Stomach (tissue), 9 donors: Measurements from ENCODE around the gene LRMDA. TPM values are rescaled to one million over a fixed set of nuclear protein-coding genes. Genes with fewer than 3 reads are reported as not detected.

Experiments
- DNase-seq, 2 donors: peaks; one replicate each; pipeline versions ENCODE4 v3.0.0 to v3.0.0-alpha.2; 2013 to 2019
- H3K27ac ChIP-seq, 5 donors: fragments of 200-600 bp in 4 of 5; sonication (generic) in 4 of 5; one replicate each; pipeline ENCODE4 v1.5.1; 2013 to 2019; ENCODE audit warnings: mild to moderate bottlenecking in 1 of 5, moderate library complexity in 1 of 5
- H3K27me3 ChIP-seq, 3 donors: fragments of 200-600 bp; sonication (generic); one replicate each; pipeline ENCODE4 v1.5.1; 2017 to 2019; ENCODE audit warnings: mixed run types in 1 of 3
- H3K36me3 ChIP-seq, 4 donors: fragments of 200-600 bp; sonication (generic); 1 replicate in 3 of 4; 2 replicates in 1 of 4; pipeline ENCODE4 v1.5.1; 2016 to 2019
- H3K4me1 ChIP-seq, 4 donors: fragments of 200-600 bp; sonication (generic); one replicate each; pipeline ENCODE4 v1.5.1; 2016 to 2019
- H3K4me3 ChIP-seq, 4 donors: fragments of 200-600 bp; sonication (generic) in 3 of 4; one replicate each; pipeline ENCODE4 v1.5.1; 2016 to 2019; ENCODE audit warnings: mild to moderate bottlenecking in 1 of 4
- H3K9me3 ChIP-seq, 4 donors: fragments of 200-600 bp; sonication (generic); one replicate each; pipeline ENCODE4 v1.5.1; 2016 to 2019
- EP300 ChIP-seq: sonication (generic); formaldehyde crosslinking; IDR thresholded peaks from one replicate; pipeline ENCODE4 v1.6.1; 2017; ENCODE audit warnings: antibody characterized with exemption
- POLR2A ChIP-seq, 4 donors: fragments of 450-650 bp; IDR thresholded peaks; one replicate each; pipeline ENCODE4 v1.6.1; 2016; ENCODE audit warnings: antibody characterized with exemption in 4 of 4, control low read depth in 2 of 4, mild to moderate bottlenecking in 1 of 4, moderate library complexity in 1 of 4
- POLR2AphosphoS5 ChIP-seq, 3 donors: sonication (generic); formaldehyde crosslinking; IDR thresholded peaks; one replicate each; pipeline ENCODE4 v1.6.1; 2016; ENCODE audit warnings: antibody characterized with exemption in 3 of 3
- WGBS, 5 donors: extraction: QIAGEN DNeasy Blood & Tissue Kit in 3 of 5; methylation state at CpG; one replicate each; pipeline versions ENCODE4 v1.1.5 to v1.1.7; 2013 to 2018; 5-methylcytosine and 5-hydroxymethylcytosine counted together
- intact Hi-C: fragments of 100-400 bp; cut with DNase I; formaldehyde crosslinking; loops from one replicate; pipeline ENCODE4 v1.15.1; 2023; ENCODE audit warnings: low total_unique reads
- polyA plus RNA-seq, 3 donors: library from polyadenylated mRNA; stranded (reverse); fragments of 200-250 nt; gene quantifications; one replicate each; pipeline ENCODE4 v1.2.3, GENCODE V29; 2013
- total RNA-seq, 5 donors: library from RNA; depleted of rRNA; stranded (reverse); fragments of >200 nt; gene quantifications; one replicate each; pipeline versions ENCODE4 v1.1.0 to v1.2.3, GENCODE V29; 2014 to 2016
- TF ChIP-seq, protein P1 (sequence below), 7 experiments: fragments of 450-650 bp in 4 of 7; fragments of 200-600 bp in 3 of 7; sonication (generic) in 3 of 7; IDR thresholded peaks; one replicate each; pipeline ENCODE4 v1.5.1; 2016 to 2019; ENCODE audit warnings: antibody characterized with exemption in 7 of 7, control low read depth in 2 of 7, mild to moderate bottlenecking in 1 of 7
- donor health status: healthy with polysubstance abuse.
- donor health status: Bipolar disorder and iron deficiency.
- donor health status: healthy.

The LRMDA gene
- total and polyA plus RNA-seq, 8 donors, result 1.3 to 30.2 (median 13.6) TPM; not detected in 1

DNA sequence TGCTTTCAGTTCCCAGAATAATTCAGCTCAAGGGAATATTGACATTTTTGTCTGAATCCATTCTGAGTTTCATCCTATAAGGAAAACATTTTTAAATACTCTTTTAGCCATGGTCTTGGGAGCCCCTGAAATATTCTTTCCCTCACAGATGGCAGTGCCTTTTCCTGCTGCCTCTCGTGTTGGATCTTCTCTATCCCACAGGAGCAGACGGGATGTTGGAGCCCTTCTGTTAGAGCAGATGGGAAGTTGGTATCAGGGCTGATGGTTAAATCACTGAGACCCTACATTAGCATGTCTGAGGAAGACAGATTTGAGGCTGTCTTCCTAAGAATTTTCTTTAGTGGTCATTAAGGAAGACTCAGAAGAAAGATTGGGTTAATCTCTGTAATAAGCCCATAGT, 737.8 kb downstream of the LRMDA start:
- TF ChIP-seq EP300 (no peak), POLR2AphosphoS5 (IDR thresholded peaks at IDR 0.05) (no peak), POLR2A (IDR thresholded peaks at IDR 0.05) (no peak)
- TF ChIP-seq, protein P1, sequence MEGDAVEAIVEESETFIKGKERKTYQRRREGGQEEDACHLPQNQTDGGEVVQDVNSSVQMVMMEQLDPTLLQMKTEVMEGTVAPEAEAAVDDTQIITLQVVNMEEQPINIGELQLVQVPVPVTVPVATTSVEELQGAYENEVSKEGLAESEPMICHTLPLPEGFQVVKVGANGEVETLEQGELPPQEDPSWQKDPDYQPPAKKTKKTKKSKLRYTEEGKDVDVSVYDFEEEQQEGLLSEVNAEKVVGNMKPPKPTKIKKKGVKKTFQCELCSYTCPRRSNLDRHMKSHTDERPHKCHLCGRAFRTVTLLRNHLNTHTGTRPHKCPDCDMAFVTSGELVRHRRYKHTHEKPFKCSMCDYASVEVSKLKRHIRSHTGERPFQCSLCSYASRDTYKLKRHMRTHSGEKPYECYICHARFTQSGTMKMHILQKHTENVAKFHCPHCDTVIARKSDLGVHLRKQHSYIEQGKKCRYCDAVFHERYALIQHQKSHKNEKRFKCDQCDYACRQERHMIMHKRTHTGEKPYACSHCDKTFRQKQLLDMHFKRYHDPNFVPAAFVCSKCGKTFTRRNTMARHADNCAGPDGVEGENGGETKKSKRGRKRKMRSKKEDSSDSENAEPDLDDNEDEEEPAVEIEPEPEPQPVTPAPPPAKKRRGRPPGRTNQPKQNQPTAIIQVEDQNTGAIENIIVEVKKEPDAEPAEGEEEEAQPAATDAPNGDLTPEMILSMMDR (IDR thresholded peaks at IDR 0.05), result no peak
- H3K27ac ChIP-seq, result no peak overlapping the region
- H3K9me3 ChIP-seq, result peaks cover 0 to 9% (median 3%) of the 10 kb centered on the region in 4 donors
- intact Hi-C loops, result no loop called here
- no peaks in the 10 kb centered on the region for H3K4me1 ChIP-seq
- no peaks in the 10 kb centered on the region for H3K36me3 ChIP-seq
- no peak for DNase-seq
- H3K27me3 ChIP-seq, result no peaks in the 10 kb centered on the region
- H3K4me3 ChIP-seq, result no peak overlapping the region
- 79 to 93% (median 88%) methylated on average over 2 of the region's 2 CpGs for WGBS, 5 donors

DNA sequence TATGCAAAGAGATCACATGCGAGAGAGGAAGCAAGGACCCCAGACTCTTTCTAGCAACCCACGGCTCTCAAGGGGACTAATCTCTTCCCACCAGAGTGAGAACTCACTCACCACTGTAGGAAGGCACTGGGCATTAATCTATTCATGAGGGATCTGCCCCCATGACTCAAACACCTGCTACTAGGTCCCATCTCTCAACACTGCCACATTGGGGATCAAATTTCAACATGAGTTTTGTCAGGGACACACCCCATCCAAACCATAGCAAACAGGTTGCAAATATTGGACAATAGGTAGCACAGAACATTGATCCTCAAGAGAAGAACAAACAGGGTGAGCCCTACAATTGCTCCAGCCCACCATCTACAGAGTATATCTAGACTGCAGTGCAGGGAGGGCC, 740.6 kb downstream of the LRMDA start:
- intact Hi-C loops, result no loop called here
- no peak overlapping the region for H3K4me3 ChIP-seq
- TF ChIP-seq POLR2AphosphoS5 (IDR thresholded peaks at IDR 0.05) (no peak), POLR2A (IDR thresholded peaks at IDR 0.05) (no peak), EP300 (no peak)
- TF ChIP-seq, protein P1 (IDR thresholded peaks at IDR 0.05), result no peak
- no peak overlapping the region for H3K27ac ChIP-seq
- no peak for DNase-seq
- H3K36me3 ChIP-seq, result no peaks in the 10 kb centered on the region
- WGBS, 5 donors, result 82 to 97% (median 91%) methylated on average over 2 of the region's 2 CpGs
- no peaks in the 10 kb centered on the region for H3K9me3 ChIP-seq
- no peaks in the 10 kb centered on the region for H3K4me1 ChIP-seq
- no peaks in the 10 kb centered on the region for H3K27me3 ChIP-seq

DNA sequence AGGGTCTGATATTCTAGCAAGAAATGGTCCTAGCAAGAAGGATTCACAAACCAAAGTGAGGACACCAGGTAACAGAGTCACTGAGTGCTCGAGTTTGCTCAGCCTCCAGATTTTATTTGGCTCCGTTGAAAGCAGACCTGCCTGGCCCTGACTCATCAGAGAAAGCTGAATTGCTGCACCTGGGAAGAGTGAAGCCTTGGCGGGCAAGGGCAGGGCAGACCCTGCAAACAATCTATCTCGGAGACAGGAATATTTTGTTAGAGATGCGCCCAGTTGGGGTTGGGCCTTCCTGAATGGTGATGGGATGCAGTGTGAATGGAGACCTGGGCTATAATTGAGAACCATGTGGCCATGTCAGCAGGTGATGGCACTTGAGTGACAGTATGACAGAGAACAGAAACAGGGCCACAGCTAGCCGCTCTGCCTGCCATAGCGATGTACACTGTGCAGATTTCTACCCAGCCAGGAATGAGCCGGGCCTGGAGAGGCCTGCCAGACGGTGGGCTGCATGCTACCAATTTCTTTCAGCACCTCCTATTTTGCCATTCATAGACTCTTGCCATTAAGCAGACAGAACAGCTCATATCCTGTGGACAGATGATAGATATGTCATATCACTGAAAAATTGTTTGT, 744.2 kb downstream of the LRMDA start:
- intact Hi-C loops, result no loop called here
- TF ChIP-seq POLR2A (IDR thresholded peaks at IDR 0.05) (no peak), POLR2AphosphoS5 (IDR thresholded peaks at IDR 0.05) (no peak), EP300 (no peak)
- TF ChIP-seq, protein P1 (IDR thresholded peaks at IDR 0.05), result no peak
- 91 to 95% (median 94%) methylated on average over 9 of the region's 9 CpGs for WGBS, 5 donors

DNA sequence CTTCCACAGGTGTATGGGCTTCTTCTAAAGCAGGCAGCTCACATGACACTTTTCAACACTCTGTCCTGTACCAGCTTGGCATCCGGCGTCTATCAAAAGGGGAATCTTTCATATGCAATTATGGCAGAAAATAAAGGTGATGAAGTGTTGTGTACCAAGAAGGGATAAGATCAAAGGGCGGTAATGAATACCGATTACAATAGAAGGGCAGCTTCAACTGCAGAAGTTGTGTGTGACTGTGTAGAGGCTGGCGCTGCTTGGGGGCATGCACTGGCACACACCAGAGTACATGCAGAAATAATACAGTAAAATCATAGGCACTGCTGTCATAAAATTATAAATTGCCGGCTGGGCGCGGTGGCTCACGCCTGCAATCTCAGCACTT, 744.7 kb downstream of the LRMDA start:
- 96 to 97% (median 96%) methylated on average over 9 of the region's 9 CpGs for WGBS, 5 donors
- Histone ChIP-seq H3K27me3 (no peaks in the 10 kb centered on the region), H3K9me3 (no peaks in the 10 kb centered on the region), H3K4me3 (no peak overlapping the region), H3K4me1 (no peaks in the 10 kb centered on the region), H3K36me3 (no peaks in the 10 kb centered on the region), H3K27ac (no peak overlapping the region)
- intact Hi-C loops, result no loop called here
- DNase-seq, result no peak
- TF ChIP-seq, protein P1 (IDR thresholded peaks at IDR 0.05), result no peak
- no peak for TF ChIP-seq POLR2A (IDR thresholded peaks at IDR 0.05)
- TF ChIP-seq POLR2AphosphoS5 (IDR thresholded peaks at IDR 0.05), result no peak
- TF ChIP-seq EP300, result no peak

More for the DNA sequence above, 744.2 kb downstream of the LRMDA start:
- Histone ChIP-seq H3K4me3 (no peak overlapping the region), H3K27me3 (no peaks in the 10 kb centered on the region), H3K4me1 (no peaks in the 10 kb centered on the region), H3K36me3 (no peaks in the 10 kb centered on the region), H3K9me3 (no peaks in the 10 kb centered on the region), H3K27ac (no peak overlapping the region)
- DNase-seq, result no peak
